H9 (cell line): ENCODE data around the gene CHST15. TPM values are rescaled to one million over a fixed set of nuclear protein-coding genes. Genes with fewer than 3 reads are reported as not detected.

Experiments
- DNase-seq: peaks from one replicate; pipeline ENCODE4 v3.0.0-alpha.2; 2017
- H2AFZ ChIP-seq: one replicate; pipeline ENCODE4 v1.6.1; 2013; ENCODE audit warnings: mild to moderate bottlenecking, low read length, control low read depth, moderate library complexity
- H2AK5ac ChIP-seq: 2 replicates; pipeline ENCODE4 v1.6.1; 2013; ENCODE audit warnings: low read length, control low read depth, mixed read lengths; ENCODE audit not compliant: insufficient read length
- H2BK120ac ChIP-seq: one replicate; pipeline ENCODE4 v1.6.1; 2013; ENCODE audit warnings: low read depth, mild to moderate bottlenecking, low read length, control low read depth, inconsistent platforms; ENCODE audit not compliant: poor library complexity, severe bottlenecking
- H2BK12ac ChIP-seq: 2 replicates; pipeline ENCODE4 v1.6.1; 2013; ENCODE audit warnings: low read length, control low read depth, mixed read lengths, low read depth; ENCODE audit not compliant: insufficient read length
- H2BK15ac ChIP-seq: 2 replicates; pipeline ENCODE4 v1.6.1; 2013; ENCODE audit warnings: low read depth, low read length, control low read depth
- H2BK20ac ChIP-seq: one replicate; pipeline ENCODE4 v1.6.1; 2013; ENCODE audit warnings: low read depth, mild to moderate bottlenecking, low read length, control low read depth, inconsistent platforms; ENCODE audit not compliant: poor library complexity, severe bottlenecking
- H2BK5ac ChIP-seq: 2 replicates; pipeline ENCODE4 v1.6.1; 2013; ENCODE audit warnings: low read length, control low read depth, mixed read lengths; ENCODE audit not compliant: insufficient read length
- H3K14ac ChIP-seq: 2 replicates; pipeline ENCODE4 v1.6.1; 2013; ENCODE audit warnings: low read length, control low read depth; ENCODE audit not compliant: insufficient read depth
- H3K18ac ChIP-seq: 2 replicates; pipeline ENCODE4 v1.6.1; 2013; ENCODE audit warnings: low read depth, mild to moderate bottlenecking, mixed read lengths, low read length, control low read depth; ENCODE audit not compliant: insufficient read length
- H3K23ac ChIP-seq: 2 replicates; pipeline ENCODE4 v1.6.1; 2013; ENCODE audit warnings: low read length, control low read depth, mixed read lengths, low read depth; ENCODE audit not compliant: insufficient read length
- H3K23me2 ChIP-seq: 2 replicates; pipeline ENCODE4 v1.6.1; 2013; ENCODE audit warnings: low read depth, mild to moderate bottlenecking, mixed read lengths, low read length, control low read depth; ENCODE audit not compliant: insufficient read length, poor library complexity, severe bottlenecking
- H3K27ac ChIP-seq: 2 replicates; pipeline ENCODE4 v1.5.1; 2013; ENCODE audit warnings: low read length, control low read depth, mixed read lengths, low read depth; ENCODE audit not compliant: insufficient read length
- H3K27me3 ChIP-seq: 2 replicates; pipeline ENCODE4 v1.6.1; 2013; ENCODE audit warnings: low read length, control low read depth, inconsistent platforms; ENCODE audit not compliant: insufficient read depth
- H3K4ac ChIP-seq: 2 replicates; pipeline ENCODE4 v1.6.1; 2013; ENCODE audit warnings: low read depth, mild to moderate bottlenecking, control low read depth, inconsistent platforms, low read length, moderate library complexity
- H3K4me1 ChIP-seq: 2 replicates; pipeline ENCODE4 v1.6.1; 2013; ENCODE audit warnings: low read length, control low read depth, inconsistent platforms; ENCODE audit not compliant: insufficient read depth
- H3K4me2 ChIP-seq: 2 replicates; pipeline ENCODE4 v1.6.1; 2013; ENCODE audit warnings: low read length, control low read depth, mixed read lengths; ENCODE audit not compliant: insufficient read length, insufficient read depth
- H3K56ac ChIP-seq: 2 replicates; pipeline ENCODE4 v1.6.1; 2013; ENCODE audit warnings: low read depth, mild to moderate bottlenecking, mixed read lengths, low read length, control low read depth; ENCODE audit not compliant: insufficient read length
- H3K79me1 ChIP-seq: 2 replicates; pipeline ENCODE4 v1.6.1; 2013; ENCODE audit warnings: low read depth, mild to moderate bottlenecking, moderate library complexity, low read length, control low read depth, inconsistent platforms; ENCODE audit not compliant: insufficient read depth, poor library complexity, severe bottlenecking
- H3K79me2 ChIP-seq: 2 replicates; pipeline ENCODE4 v1.6.1; 2013; ENCODE audit warnings: low read length, control low read depth, inconsistent platforms; ENCODE audit not compliant: insufficient read depth
- H3K9ac ChIP-seq: 2 replicates; pipeline ENCODE4 v1.6.1; 2013; ENCODE audit warnings: low read length, control low read depth, mixed read lengths; ENCODE audit not compliant: insufficient read length; ENCODE audit errors: extremely low read depth
- H3K9me3 ChIP-seq: one replicate; pipeline ENCODE4 v1.6.1; 2013; ENCODE audit warnings: low read depth, low read length, inconsistent platforms; ENCODE audit not compliant: control insufficient read depth
- H3T11ph ChIP-seq: one replicate; pipeline ENCODE4 v1.6.1; 2013; ENCODE audit warnings: mild to moderate bottlenecking, low read length, control low read depth, inconsistent platforms
- H4K20me1 ChIP-seq: one replicate; pipeline ENCODE4 v1.6.1; 2013; ENCODE audit not compliant: control insufficient read depth, insufficient read length, insufficient read depth
- H4K5ac ChIP-seq: 2 replicates; pipeline ENCODE4 v1.6.1; 2013; ENCODE audit warnings: low read depth, mild to moderate bottlenecking, mixed read lengths, low read length, control low read depth; ENCODE audit not compliant: insufficient read length
- H4K8ac ChIP-seq: replicated peaks from 2 replicates; pipeline ENCODE4 v1.6.1; 2013; ENCODE audit warnings: low read length, control low read depth, mixed read lengths, low read depth; ENCODE audit not compliant: insufficient read length
- H4K91ac ChIP-seq: 2 replicates; pipeline ENCODE4 v1.6.1; 2013; ENCODE audit warnings: low read depth, mild to moderate bottlenecking, moderate library complexity, mixed read lengths, low read length, control low read depth; ENCODE audit not compliant: insufficient read length
- H3K27ac Mint-ChIP-seq, 3 experiments: 2 replicates in 2 of 3; 3 replicates in 1 of 3; pipeline ENCODE4 v1.8.0; 2020 to 2021; ENCODE audit warnings: mixed read lengths in 3 of 3, mild to moderate bottlenecking in 1 of 3, moderate library complexity in 1 of 3
- H3K27me3 Mint-ChIP-seq: 2 replicates; pipeline ENCODE4 v1.8.0; 2021; ENCODE audit warnings: low read depth, mild to moderate bottlenecking, moderate library complexity, mixed read lengths
- H3K36me3 Mint-ChIP-seq, 3 experiments: 2 replicates in 2 of 3; 3 replicates in 1 of 3; pipeline ENCODE4 v1.8.0; 2020 to 2021; ENCODE audit warnings: low read depth in 3 of 3, mixed read lengths in 3 of 3; ENCODE audit not compliant: insufficient read depth in 1 of 3
- H3K4me1 Mint-ChIP-seq, 2 experiments: 2 replicates each; pipeline ENCODE4 v1.8.0; 2020; ENCODE audit warnings: mixed read lengths in 2 of 2
- H3K4me3 Mint-ChIP-seq, 2 experiments: 2 replicates in 1 of 2; 3 replicates in 1 of 2; pipeline ENCODE4 v1.8.0; 2020 to 2021; ENCODE audit warnings: mild to moderate bottlenecking in 2 of 2, mixed read lengths in 2 of 2, moderate library complexity in 1 of 2
- H3K9me3 Mint-ChIP-seq, 2 experiments: 2 replicates in 1 of 2; 3 replicates in 1 of 2; pipeline ENCODE4 v1.8.0; 2020; ENCODE audit warnings: mild to moderate bottlenecking in 2 of 2, mixed read lengths in 2 of 2, moderate library complexity in 1 of 2
- WGBS: extraction: QIAGEN DNeasy Blood & Tissue Kit; methylation state at CpG from one replicate; pipeline ENCODE4 v1.1.7; 2013; ENCODE audit warnings: missing lambda C conversion rate, low lambda C conversion rate, mixed read lengths; ENCODE audit not compliant: insufficient read length; ENCODE audit errors: extremely low coverage; 5-methylcytosine and 5-hydroxymethylcytosine counted together
- total RNA-seq: library from RNA; stranded (reverse); gene quantifications from 2 replicates; pipeline ENCODE4 v1.2.1, GENCODE V29; 2021
- TF ChIP-seq, protein P1 (sequence below): fragments of 200-600 bp; sonication (generic); conservative IDR thresholded peaks from 3 replicates; pipeline ENCODE4 v1.8.0; 2021; ENCODE audit warnings: antibody characterized with exemption, mild to moderate bottlenecking

Gene CHST15
- total RNA-seq, 1 experiment from 2014 or later, result 8.7 TPM

DNA sequence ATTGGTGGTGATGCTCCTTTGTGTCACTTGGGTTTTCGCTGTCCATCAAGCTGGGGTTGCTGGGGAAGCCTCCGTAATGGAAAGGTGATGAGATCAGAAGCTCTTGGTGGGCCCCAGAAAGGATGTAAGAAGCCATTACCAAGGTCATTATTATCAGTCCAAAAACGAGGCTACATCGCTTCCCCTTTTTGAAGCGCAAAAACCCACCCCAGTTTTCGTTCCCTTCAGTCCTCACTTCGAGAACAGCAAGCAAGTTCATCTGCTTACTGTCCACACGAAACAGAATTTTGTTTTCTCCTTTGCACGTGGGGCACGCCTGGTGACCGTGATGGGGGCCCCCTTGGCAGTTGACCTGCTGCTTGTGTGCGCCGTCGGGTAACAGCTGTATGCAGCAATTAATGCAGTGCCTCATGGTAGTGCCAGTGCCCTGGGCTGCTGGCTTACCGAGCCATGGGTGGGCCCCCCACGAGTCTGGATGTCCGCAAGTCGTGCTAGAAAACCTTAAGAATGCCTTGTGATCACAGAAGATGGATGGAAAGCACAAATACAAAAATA is 47.5 kb downstream of the CHST15 start:
- no peaks in the 10 kb centered on the region; a peak in 2 of 5 replicates for H3K9me3 Mint-ChIP-seq
- H4K20me1 ChIP-seq, result no peaks in the 10 kb centered on the region
- H2AK5ac ChIP-seq, result no peak overlapping the region
- H2AFZ ChIP-seq, result no peak overlapping the region
- H3K18ac ChIP-seq, result no peak overlapping the region
- no peak overlapping the region for H2BK12ac ChIP-seq
- H2BK120ac ChIP-seq, result no peak overlapping the region
- no peaks in the 10 kb centered on the region for H3K79me1 ChIP-seq
- DNase-seq, result no peak
- TF ChIP-seq, protein P1, sequence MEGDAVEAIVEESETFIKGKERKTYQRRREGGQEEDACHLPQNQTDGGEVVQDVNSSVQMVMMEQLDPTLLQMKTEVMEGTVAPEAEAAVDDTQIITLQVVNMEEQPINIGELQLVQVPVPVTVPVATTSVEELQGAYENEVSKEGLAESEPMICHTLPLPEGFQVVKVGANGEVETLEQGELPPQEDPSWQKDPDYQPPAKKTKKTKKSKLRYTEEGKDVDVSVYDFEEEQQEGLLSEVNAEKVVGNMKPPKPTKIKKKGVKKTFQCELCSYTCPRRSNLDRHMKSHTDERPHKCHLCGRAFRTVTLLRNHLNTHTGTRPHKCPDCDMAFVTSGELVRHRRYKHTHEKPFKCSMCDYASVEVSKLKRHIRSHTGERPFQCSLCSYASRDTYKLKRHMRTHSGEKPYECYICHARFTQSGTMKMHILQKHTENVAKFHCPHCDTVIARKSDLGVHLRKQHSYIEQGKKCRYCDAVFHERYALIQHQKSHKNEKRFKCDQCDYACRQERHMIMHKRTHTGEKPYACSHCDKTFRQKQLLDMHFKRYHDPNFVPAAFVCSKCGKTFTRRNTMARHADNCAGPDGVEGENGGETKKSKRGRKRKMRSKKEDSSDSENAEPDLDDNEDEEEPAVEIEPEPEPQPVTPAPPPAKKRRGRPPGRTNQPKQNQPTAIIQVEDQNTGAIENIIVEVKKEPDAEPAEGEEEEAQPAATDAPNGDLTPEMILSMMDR, result no peak
- no peak overlapping the region for H3T11ph ChIP-seq
- H3K56ac ChIP-seq, result no peak overlapping the region
- peaks cover 3% of the 10 kb centered on the region; the same call in 1 of the 2 replicates for H3K27me3 Mint-ChIP-seq
- no peak overlapping the region for H3K4me3 Mint-ChIP-seq
- 0 out of 2 replicates have a peak, but pooled peaks cover 2% of the 10 kb centered on the region for H3K4me1 ChIP-seq
- no peaks in the 10 kb centered on the region for H3K9me3 ChIP-seq
- no peak overlapping the region for H2BK5ac ChIP-seq
- H3K4me2 ChIP-seq, result no peak overlapping the region
- H3K9ac ChIP-seq, result no peak overlapping the region
- no peak overlapping the region for H3K23ac ChIP-seq
- H3K4me1 Mint-ChIP-seq, result peaks cover 14 to 21% of the 10 kb centered on the region in 2 experiments
- H3K23me2 ChIP-seq, result no peaks in the 10 kb centered on the region
- H3K36me3 Mint-ChIP-seq, result peaks cover 0 to 3% (median 2%) of the 10 kb centered on the region in 3 experiments; a peak in 3 of 7 replicates
- H3K27ac Mint-ChIP-seq, result peak overlapping the region; percentile 18 to 49 (median 48); a peak in 3 of 7 replicates
- no peak overlapping the region for H4K5ac ChIP-seq
- H3K27me3 ChIP-seq, result no peaks in the 10 kb centered on the region
- no peaks in the 10 kb centered on the region for H3K79me2 ChIP-seq
- no peak overlapping the region; the same call in 1 of the 2 replicates for H3K14ac ChIP-seq
- H4K8ac ChIP-seq, result no peak overlapping the region
- no peak overlapping the region for H4K91ac ChIP-seq
- H2BK20ac ChIP-seq, result no peak overlapping the region
- no peak overlapping the region for H3K27ac ChIP-seq
- no peak overlapping the region for H2BK15ac ChIP-seq
- no peak overlapping the region for H3K4ac ChIP-seq
- WGBS, result no CpG with 5 or more reads among the region's 18 CpGs
